Nucleus accumbens (tissue), 56 donors: ENCODE data around the gene SLC4A1.

ENCODE experiments used
- DNase-seq, 56 donors: peaks; one replicate each; lab custom pipeline; 2025; lab: John Stamatoyannopoulos, UW

Gene SLC4A1

DNA sequence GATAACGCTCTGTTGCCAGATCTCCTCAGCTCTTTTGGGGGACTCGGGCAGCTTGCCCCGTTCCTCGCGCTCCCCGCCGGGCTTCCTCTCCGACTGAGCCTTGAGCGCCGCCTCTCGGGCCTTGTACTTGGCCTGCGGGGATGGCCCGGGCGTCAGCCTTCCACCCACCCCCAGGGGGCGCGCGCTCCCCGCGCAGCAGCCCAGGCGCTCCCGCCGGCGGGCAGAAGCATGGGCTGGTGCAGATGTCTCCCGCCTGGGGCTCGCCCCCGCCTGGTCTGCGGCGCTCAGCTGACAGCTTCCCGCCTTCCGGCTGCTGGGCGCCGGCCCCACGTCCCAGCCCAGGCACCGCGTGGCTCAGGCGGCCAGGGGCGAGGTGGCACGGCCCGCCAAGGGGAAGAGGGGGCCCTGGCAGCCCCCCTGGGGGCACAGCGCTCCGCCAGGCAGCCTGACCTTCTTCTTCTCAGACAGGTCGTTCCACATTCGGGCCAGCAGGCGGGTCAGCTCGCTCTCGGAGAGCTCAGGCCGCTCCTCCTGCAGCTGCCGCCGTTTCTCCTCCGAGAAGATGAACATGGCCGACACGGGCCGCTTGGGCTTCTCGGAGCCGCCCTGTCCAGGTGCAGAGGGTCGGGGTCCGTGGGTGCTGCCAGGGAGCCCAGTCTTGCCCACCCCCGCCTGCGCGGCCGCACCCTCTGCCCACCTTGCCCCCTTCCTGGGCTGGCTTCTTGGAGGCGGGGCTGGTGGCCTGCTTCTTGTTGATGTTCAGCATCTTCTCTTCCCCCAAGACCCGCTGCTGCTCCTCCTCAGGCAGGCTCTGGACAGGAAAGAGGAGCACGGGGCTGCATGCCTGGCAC is 57.4 kb downstream of the SLC4A1 start:
- peak in 54 of 56 donors; percentile 25 to 91 (median 78) for DNase-seq

DNA sequence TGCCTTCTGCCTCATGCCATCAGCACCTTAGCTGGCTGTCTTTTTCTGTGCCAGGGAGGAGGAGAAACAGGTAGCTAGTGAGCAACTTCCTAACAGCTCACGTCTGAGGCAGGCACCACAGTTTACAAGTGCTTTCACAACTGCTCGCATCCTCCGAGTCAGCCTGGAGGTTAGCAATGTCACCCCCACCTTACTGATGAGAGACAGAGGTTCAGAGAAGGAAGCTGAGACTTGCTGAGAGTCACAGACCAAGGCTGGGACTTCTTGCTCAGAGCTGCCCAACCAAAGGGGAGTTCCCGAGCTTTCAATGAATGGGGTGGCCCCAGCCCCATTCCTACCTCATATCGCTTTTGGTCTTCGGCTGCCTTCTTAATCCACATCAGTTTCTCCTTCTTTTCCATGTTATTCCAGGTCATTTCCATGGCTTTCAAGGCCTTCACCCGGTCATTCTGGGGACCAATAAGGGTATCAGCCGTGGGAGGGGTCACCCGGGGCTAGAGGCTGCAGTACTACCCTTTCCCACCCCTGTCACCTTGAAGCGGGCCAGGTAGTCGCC is 58.1 kb downstream of the SLC4A1 start:
- DNase-seq = no peak

DNA sequence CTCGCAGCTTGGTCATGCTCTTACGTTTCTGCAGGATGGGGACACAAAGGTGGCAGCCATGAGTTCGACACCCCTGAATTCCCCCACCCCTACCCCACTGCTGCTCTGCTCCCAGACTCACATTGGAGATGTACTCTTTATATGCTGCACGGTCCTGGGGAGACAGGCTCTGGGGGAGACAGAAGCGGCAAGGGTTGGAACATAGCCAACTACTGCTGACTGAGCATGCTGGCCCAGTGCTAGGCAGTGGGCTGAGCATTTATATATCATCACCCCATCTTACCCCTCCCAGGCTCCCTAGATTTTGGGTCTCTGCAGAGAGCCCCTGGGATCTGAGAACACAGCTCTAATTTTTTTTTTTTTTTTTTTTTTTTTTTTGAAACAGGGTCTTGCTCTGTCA is 60.2 kb downstream of the SLC4A1 start:
- DNase-seq = no peak

DNA sequence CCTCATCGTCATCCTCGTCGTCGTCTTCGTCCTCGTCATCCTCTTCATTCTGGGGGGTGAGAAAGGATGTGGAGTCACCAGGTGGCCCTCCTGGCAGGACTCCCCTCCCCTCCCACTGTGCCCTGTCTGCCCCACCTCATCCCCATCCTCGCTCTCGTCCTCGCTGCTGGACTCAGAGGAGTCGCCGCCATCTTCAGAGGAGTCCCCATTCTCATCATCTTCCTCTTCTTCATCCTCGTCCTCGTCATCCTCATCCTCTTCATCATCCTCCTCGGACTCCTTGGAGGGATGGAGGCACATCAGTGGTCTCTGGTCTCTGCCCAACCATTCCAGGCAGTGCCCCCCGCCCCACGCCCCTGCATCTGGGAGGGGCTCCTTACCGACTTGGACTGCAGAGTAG is 60.6 kb downstream of the SLC4A1 start:
- DNase-seq = no peak

DNA sequence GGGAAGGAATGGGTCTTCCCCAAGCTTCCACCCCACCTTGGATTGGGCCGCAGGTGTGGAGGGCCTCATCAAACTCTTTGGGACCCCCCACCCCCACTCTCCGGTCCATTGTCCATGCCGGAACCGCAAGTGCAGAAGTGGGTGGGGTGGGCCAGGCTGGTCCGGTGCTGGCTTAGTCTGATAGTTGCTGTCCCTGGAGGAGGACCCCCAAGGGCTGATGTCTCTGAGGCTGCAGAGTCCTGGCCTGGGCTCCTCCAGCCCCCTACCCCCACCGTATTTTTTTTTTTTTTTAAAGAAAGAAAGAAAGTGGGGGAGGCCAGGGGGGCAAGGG is 61.1 kb downstream of the SLC4A1 start:
- DNase-seq = no peak

DNA sequence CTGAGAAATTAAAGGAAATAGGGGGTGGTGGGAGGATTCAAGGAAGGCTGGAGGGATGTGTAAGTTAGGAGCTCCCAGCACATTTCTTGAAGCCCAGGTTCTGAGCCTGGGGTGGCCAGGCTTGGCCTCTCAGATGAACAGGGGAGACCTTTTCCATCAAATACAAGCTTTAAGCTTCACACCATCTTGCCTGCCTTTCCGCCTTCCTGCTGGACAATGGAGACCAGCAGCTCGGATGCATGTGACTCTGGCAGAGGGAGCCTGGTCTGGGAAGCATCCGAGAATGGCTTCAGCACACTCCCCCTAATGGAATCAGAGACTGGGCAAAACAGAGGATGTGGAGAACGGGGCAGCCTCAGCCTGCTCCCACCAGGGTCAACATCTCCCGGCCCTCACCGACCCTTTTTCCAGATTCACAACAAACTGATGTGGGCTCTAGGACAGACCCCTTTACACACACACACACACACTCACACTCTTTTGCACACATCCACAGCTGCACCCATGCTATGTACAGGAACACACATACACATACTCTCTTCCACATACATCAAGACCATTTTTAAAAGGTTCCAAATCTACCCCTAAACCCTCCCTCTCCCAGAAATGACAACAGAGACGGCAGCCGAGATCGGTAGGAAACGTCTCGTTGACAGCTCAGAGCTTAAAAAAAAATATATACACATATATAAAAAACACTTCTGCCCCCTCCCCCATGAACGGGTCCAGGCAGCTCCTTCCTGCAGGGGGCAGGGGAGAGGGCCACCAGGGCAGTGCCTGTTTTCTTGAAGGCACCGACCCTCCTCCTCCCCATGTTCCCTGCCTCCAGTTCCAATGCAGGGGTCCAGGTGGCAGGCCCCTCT is 61.7 kb downstream of the SLC4A1 start:
- peak in 1 of 56 donors; percentile 13 for DNase-seq

DNA sequence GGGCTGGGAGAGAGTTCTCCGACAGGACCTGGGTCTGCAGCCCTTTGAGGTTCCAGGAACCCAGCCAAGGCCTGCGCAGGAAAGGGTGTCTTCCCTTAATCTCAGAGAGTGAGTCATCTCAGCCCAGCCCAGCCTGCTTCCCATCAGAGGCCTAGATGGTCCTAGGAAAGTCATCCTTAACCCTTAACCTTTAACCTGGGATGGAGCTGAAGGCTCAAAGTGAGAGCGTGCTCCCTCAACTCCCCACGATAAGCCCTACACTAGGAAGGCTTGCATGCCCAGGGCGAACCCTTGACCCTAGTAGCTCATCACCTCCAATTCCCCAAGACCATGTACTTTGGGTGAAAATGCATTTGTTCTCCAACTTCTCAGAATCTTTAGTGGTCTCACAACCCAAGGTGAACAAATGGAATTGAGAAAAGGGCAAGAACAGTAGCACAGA is 63.5 kb downstream of the SLC4A1 start:
- no peak for DNase-seq

DNA sequence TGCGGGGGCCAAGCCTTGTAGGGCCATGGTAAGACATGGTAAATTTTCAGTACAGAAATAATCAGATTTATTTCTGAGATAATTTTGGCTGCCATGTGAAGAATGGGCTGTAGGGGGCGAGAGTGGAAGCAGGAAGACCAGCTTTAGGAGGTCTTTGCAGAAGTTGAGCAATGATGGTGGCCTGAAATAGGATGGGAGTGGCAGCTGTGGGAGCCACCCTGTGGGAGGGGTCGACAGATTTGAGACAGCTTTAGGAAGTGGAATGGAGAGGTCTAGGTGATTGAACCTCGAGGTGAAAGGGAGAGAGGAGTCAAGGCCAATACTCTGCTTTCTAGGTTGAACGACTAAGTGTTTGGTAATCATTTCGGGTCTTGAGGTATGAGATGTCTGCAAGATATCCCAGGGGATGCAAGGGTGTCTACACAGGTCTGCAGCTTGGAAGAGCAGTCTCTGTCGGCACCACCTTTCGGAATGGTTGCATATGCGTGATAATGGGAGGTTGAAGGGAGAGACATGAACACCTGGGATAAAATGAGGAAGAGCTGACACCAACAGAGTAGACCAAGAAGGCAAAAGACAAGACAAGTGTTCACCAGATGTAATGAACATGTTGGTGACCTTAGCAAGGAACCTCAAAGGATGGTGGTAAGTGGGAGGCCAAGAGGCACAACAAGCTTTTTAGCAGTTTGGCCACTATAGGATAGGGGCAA is 64.0 kb downstream of the SLC4A1 start:
- peak in 5 of 56 donors; percentile 2 to 58 (median 6) for DNase-seq

DNA sequence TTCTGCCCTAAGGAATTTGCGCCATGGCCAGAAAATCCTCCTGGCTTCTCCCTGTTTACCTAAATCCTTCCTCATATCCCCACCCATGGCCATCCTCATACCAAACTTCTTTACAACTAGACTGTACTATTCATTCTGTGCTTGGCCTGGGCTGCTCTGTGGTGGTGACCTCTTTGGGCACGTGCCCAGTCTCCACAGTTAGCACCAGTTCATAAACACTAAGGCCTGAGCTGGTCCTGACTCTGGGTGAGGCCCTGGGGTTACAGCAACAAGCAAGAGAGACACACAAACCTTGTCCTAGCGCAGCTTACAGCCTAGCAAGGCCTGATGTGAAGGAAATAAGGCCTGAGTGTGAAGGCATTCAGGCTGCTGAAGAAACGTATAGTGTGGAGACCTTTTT is 65.2 kb downstream of the SLC4A1 start:
- DNase-seq = no peak

DNA sequence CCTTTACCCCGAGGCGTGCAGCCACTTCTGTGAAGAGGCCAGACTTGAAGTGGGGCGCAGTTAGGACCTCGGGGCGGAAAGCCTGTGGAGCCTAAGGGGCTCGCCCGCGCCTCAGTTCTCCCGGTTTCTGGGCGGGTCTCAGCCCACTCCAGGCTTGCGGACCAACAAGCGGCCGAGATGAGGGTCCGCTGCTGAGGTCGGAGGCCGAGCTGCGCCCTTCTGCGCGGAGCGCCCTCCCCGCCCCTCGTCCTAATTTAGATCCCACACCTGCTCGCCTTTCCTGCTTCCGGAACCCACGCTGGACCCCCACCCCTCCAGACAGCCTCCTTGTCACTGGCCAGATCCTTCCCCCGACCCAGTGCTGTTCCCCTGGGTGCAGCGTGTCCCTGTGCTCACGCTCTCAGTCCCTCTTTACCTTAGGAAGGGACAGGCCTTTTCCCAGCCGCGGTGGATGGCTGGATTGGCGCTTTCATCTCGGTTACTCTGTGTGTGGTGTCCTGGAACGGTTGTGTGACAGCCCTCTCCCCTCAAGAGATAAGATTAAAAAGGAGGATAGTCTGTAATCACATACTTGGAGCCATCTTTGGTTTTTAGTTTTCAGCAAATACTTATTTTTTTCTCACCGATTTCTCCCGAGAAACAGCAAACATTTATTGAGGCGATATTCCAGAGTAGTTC is 67.3 kb downstream of the SLC4A1 start:
- DNase-seq = peak in 4 of 56 donors; percentile 34 to 53 (median 50)

DNA sequence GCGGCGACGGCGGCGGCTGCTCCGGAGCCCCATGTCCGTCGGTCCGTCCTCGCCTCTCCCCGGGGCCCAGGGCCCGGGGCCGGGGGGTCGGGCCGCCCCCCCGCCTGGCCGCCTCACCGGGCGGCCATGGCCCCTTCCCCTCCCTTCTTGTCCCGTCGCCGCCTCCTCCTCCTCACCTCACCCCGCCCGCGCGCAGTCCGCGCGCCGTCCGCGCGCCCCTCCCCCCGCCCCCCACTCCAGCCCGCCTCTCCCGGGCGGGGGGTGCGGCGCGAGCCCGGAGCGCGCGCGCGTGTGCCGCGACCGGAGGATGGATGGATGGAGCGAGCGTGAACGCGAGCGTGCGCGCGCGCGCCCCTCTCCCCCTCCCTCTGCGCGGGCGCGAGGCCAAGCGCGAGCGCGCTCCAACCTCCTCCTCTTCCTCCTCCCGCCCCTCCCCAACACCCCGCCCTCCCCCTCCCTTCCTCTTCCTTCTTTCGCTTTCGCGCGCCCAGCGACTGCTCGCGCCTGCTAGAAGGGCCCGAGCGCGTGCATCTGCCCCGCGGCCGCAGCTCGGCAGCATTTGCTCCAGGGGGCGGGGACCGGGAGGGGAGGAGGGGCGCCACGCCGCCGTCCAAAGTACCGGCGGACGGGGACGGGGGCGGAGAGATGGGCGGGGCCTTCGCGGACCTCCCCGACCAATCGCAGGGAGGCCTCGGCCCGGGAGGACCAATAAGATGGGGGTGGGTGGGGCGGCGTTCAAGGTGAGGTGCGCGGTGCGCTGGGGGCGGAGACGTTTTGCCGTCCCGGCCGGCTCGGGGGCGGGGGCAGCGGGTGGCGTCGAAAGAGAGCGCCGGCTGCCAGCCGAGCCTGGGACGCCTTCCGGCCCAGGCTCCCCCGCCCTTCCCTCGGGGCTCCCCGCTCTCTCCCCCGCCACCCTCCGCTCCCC is 68.1 kb downstream of the SLC4A1 start, which contains the start of gene ATXN7L3:
Gene ATXN7L3, minus strand, starts transcription at position 332 of the 925 bp plus-strand sequence. CDS start 1,814 bp downstream, outside the sequence.
- DNase-seq = peak; percentile 41 to 98 (median 94)

DNA sequence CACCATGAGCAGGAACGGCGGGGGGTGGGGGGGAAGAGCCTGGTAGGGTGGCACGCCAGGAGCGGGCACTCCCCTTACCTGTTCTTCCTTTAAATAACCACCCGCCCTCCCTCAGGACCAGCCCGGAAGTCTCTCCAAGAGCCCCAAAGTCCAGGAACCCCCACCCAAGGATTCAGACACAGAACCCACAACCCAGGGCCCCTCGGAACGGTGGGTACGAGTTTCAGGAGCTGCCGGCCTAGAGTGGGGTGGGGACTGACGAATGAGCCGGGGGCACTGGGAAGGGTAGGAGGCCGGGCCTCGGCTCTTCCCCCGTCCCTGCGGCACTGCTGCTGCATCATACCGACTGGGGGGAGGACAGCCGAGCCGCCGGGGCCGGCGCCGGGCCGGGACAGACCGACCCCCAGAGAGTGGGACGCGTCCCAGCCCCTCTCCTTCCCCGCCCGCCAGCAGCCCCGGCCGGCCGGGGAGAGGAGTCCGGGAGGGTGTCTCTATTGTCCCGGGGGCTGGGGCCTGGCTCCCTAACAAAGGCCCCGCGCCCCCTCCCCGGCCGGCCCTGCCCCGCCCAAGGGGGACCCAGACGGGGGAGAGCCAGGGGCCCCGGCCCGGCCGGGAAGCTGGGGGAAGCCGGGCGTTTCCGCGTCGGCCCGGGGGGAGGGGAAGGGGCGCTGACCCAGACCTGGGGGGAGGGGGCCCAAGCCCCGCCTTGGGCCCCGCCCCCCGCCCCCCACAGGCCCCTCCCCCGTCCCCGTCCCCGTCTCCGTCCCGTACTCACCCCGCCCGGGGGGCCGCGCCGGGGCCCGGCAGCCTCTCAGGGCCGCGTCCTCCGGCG is 69.0 kb downstream of the SLC4A1 start:
- DNase-seq = peak in 33 of 56 donors; percentile 16 to 67 (median 45)
